Measurements from ENCODE around the gene GORASP2.

The GORASP2 gene

DNA sequence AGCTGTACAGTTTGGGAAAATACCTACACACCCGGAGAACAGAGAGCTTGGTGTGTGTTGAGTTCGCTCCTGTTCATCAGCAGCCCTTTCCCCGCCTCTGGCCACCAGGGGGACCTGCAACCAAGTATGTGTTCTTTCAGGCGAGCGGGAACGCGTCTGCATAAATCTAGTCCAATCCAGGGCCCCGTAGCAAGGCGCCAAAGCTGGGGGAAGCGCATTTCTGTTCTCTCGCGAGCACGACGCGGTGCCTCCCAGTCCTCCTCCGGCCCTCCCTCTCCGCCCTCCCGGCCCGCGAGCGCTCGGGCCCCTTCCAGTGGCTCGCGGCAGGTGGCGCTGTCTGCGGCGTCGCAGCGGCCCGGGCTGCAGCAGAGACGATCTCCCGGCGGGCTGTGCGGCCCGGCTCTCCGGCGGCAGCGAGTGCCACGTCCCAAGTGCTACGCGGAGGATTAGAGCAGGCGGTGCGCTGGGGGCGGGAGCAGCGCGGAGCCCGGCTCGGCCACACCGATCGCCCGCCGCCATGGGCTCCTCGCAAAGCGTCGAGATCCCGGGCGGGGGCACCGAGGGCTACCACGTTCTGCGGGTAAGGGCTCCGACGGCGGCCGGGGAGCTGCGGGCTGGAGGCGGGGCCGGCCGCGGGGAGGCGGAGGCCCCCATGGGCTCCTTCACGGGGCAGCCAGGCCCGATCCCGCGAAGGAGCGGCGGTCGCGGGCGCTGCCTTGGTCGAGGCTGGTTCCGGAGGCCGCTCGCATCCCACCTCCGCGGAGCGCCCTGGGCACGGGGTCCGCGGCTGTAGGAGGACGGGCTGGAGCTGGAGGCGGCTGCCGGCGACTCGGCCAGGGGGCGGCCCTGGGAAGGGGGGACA is at the start of gene GORASP2:
Gene GORASP2, plus strand, starts transcription at position 430 of the 862 bp plus-strand sequence. Its CDS starts 88 bp downstream, at position 518.
- H3K4me3 ChIP-seq (ENCODE audit: control insufficient read depth, low read depth, low read length), result peak within 1 kb of the TSS; percentile 97
- TF ChIP-seq, protein P1, sequence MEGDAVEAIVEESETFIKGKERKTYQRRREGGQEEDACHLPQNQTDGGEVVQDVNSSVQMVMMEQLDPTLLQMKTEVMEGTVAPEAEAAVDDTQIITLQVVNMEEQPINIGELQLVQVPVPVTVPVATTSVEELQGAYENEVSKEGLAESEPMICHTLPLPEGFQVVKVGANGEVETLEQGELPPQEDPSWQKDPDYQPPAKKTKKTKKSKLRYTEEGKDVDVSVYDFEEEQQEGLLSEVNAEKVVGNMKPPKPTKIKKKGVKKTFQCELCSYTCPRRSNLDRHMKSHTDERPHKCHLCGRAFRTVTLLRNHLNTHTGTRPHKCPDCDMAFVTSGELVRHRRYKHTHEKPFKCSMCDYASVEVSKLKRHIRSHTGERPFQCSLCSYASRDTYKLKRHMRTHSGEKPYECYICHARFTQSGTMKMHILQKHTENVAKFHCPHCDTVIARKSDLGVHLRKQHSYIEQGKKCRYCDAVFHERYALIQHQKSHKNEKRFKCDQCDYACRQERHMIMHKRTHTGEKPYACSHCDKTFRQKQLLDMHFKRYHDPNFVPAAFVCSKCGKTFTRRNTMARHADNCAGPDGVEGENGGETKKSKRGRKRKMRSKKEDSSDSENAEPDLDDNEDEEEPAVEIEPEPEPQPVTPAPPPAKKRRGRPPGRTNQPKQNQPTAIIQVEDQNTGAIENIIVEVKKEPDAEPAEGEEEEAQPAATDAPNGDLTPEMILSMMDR (IDR thresholded peaks at IDR 0.05; ENCODE audit: control insufficient read depth, insufficient read depth, low read depth, low read length, missing control alignments), result peak; percentile 89
- peak; percentile 99 for DNase-seq (ENCODE audit: low read depth)

DNA sequence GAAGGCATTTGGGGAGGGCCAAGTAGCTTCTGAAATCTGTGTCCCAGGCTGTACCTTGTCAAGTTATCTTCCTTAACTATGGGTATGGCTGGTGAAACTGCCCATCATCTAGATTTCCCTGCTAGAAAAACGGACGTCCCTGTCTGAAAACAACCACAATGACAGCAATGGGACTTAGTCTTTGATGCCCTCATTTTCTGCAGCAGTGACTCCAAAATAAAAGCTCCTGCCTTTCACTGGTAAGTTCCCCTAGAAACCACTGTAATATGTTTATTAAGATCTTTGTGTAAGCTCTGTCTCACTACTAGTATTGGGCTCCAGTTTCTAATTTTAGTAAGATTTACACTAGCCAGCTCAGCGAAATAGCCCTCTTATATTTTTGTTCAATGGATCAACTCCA is 47.2 kb upstream of the GORASP2 start:
- TF ChIP-seq, protein P1 (IDR thresholded peaks at IDR 0.05; ENCODE audit: control insufficient read depth, insufficient read depth, low read depth, low read length, missing control alignments), result no peak
- H3K4me3 ChIP-seq (ENCODE audit: control insufficient read depth, low read depth, low read length), result no peak overlapping the region

DNA sequence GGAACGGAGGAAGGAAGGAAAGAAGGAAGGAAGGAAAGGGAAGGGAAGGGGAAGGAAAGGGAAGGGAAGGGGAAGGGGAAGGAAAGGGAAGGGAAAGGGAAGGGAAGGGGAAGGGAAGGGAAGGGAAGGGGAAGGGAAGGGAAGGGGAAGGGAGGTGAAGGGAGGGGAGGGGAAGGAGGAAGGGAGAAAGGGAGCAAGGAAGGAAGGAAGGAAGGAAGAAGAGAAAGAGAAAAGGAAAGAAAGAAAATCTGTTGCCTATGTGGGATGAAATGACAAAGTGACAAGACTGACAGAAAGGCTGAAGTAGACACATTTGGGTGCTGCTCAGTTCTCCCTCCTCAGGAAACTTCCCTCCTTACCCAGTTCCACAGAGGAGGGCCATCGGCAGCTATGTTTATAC is 46.3 kb upstream of the GORASP2 start:
- DNase-seq (ENCODE audit: low read depth), result no peak
- TF ChIP-seq, protein P1 (IDR thresholded peaks at IDR 0.05; ENCODE audit: control insufficient read depth, insufficient read depth, low read depth, low read length, missing control alignments), result no peak
- H3K4me3 ChIP-seq (ENCODE audit: control insufficient read depth, low read depth, low read length), result no peak overlapping the region

More for the DNA sequence above, 47.2 kb upstream of the GORASP2 start:
- DNase-seq (ENCODE audit: low read depth), result no peak

DNA sequence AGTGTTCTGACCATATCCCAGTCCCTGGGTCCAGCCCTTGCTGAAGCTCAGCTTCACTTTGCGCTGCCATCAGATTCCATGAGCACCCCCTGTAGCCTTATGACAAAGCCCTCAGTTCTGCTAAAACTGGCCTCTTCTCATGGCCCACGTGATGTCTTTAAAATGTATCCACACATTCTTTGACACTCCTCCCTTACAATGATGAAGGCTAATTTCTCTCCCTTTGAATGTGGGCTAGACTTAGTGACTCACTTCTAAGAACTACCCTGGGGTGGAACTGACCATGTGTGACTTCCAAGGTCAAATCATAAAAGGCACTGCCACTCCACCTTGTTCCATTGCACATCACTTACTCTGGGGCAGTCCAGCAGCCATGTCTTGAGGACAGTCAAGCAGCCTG is 45.4 kb upstream of the GORASP2 start:
- TF ChIP-seq, protein P1 (IDR thresholded peaks at IDR 0.05; ENCODE audit: control insufficient read depth, insufficient read depth, low read depth, low read length, missing control alignments), result no peak
- no peak overlapping the region for H3K4me3 ChIP-seq (ENCODE audit: control insufficient read depth, low read depth, low read length)
- DNase-seq (ENCODE audit: low read depth), result no peak

DNA sequence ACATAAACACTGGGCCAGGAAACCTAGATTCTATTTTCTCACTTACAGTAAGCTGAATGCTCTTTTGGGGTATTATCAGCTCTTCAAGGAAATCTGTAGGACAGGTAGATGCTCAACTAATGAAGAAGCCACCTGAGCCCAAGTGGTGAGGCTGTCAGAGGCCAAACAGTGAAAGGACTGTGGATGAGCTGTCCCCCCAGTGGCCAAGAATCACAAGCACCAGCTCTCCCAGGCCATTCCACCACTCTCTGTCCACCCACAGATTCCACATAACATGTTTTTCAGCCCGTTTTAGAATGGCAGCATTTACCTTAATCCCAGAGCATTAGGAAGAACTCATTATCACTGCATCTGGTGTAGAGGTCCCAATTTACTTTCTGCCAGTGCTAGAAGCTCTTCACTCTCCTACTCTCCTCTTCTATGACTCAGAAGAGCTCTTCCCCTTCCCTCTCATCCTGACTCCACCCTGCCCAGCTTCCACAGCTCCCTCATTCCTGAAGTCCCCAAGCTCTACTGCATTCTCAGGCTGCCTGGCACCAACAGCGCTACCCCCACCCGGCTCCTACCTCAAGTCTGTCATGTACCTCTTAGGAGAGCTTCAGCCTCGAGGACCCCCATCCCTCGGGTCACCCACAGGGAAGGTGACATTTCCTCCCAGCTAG is 43.8 kb upstream of the GORASP2 start:
- no peak for DNase-seq (ENCODE audit: low read depth)
- TF ChIP-seq, protein P1 (IDR thresholded peaks at IDR 0.05; ENCODE audit: control insufficient read depth, insufficient read depth, low read depth, low read length, missing control alignments), result no peak
- no peak overlapping the region for H3K4me3 ChIP-seq (ENCODE audit: control insufficient read depth, low read depth, low read length)

DNA sequence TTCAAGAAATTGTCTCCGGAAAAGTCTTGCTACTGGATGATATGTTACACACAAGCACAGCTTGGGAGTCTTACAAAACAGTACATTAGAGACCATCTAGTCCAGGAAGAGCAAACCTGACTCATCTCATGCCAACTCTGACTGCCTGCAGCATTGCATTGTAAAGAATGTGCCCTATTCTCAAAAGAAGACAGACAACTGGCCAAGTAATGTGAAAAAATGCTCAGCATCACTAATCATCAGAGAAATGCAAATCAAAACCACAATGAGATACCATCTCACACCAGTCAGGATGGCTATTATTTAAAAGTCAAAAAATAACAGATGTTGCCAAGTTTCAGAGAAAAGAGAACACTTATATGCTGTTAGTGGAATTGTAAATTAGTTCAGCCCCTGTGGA is 42.7 kb upstream of the GORASP2 start:
- peak; percentile 23 for DNase-seq (ENCODE audit: low read depth)
- TF ChIP-seq, protein P1 (IDR thresholded peaks at IDR 0.05; ENCODE audit: control insufficient read depth, insufficient read depth, low read depth, low read length, missing control alignments), result no peak
- no peak overlapping the region for H3K4me3 ChIP-seq (ENCODE audit: control insufficient read depth, low read depth, low read length)
